DOHH2 (cell line): ENCODE measurements around the gene ARID4B.

ENCODE experiments used
- H3F3A ChIP-seq: fragments of 200-600 bp; sonication (generic), shearing (Covaris generic); 2 replicates; pipeline ENCODE4 v1.6.0; 2016; ENCODE audit warnings: antibody characterized with exemption, mild to moderate bottlenecking; ENCODE audit not compliant: control insufficient read depth, insufficient read depth
- H3K27ac ChIP-seq: fragments of 200-600 bp; sonication (generic); 2 replicates; pipeline ENCODE4 v1.5.1; 2014; ENCODE audit warnings: low read depth, mild to moderate bottlenecking, low read length, moderate library complexity
- H3K27me3 ChIP-seq: fragments of 200-600 bp; sonication (generic); 2 replicates; pipeline ENCODE4 v1.6.1; 2014; ENCODE audit warnings: mild to moderate bottlenecking, low read length, mixed read lengths; ENCODE audit not compliant: control insufficient read depth
- H3K36me3 ChIP-seq: fragments of 200-600 bp; sonication (generic); 2 replicates; pipeline ENCODE4 v1.6.1; 2014; ENCODE audit warnings: mild to moderate bottlenecking, low read length, moderate library complexity, mixed read lengths; ENCODE audit not compliant: control insufficient read depth
- H3K4me1 ChIP-seq: fragments of 200-600 bp; sonication (generic); 2 replicates; pipeline ENCODE4 v1.6.1; 2014; ENCODE audit warnings: mild to moderate bottlenecking, low read length, mixed read lengths; ENCODE audit not compliant: control insufficient read depth
- H3K4me2 ChIP-seq: fragments of 200-600 bp; sonication (generic); 2 replicates; pipeline ENCODE4 v1.6.0; 2014; ENCODE audit warnings: mild to moderate bottlenecking, low read length, moderate library complexity
- H3K4me3 ChIP-seq: fragments of 200-600 bp; sonication (generic); 2 replicates; pipeline ENCODE4 v1.5.1; 2014; ENCODE audit warnings: mild to moderate bottlenecking, low read length, mixed read lengths
- H3K79me2 ChIP-seq: fragments of 200-600 bp; sonication (generic); 2 replicates; pipeline ENCODE4 v1.6.1; 2014; ENCODE audit warnings: mild to moderate bottlenecking, low read length, mixed read lengths; ENCODE audit not compliant: control insufficient read depth
- H3K9me2 ChIP-seq: fragments of 200-600 bp; sonication (generic); replicated peaks from 2 replicates; pipeline ENCODE4 v1.6.1; 2014; ENCODE audit warnings: mild to moderate bottlenecking, low read length, mixed read lengths; ENCODE audit not compliant: control insufficient read depth
- H3K9me3 ChIP-seq: fragments of 200-600 bp; sonication (generic); 2 replicates; pipeline ENCODE4 v1.6.1; 2014; ENCODE audit warnings: antibody characterized with exemption, low read length, mixed read lengths; ENCODE audit not compliant: control insufficient read depth, insufficient read depth
- H4K20me1 ChIP-seq: fragments of 200-600 bp; sonication (generic); 2 replicates; pipeline ENCODE4 v1.6.0; 2014; ENCODE audit warnings: low read depth, mild to moderate bottlenecking, antibody characterized with exemption, low read length, moderate library complexity; ENCODE audit not compliant: control insufficient read depth, insufficient read depth
- CTCF ChIP-seq: fragments of 200-600 bp; sonication (generic); IDR thresholded peaks from one replicate; pipeline ENCODE4 v1.5.1; 2014; ENCODE audit warnings: antibody characterized with exemption, mild to moderate bottlenecking, low read depth, low read length; ENCODE audit not compliant: poor library complexity, severe bottlenecking
- EZH2phosphoT487 ChIP-seq: fragments of 200-600 bp; sonication (generic); IDR thresholded peaks from 2 replicates; pipeline ENCODE4 v1.6.1; 2017; ENCODE audit warnings: borderline replicate concordance, mild to moderate bottlenecking, antibody characterized with exemption, low read length, moderate library complexity, mixed read lengths

Gene ARID4B

DNA sequence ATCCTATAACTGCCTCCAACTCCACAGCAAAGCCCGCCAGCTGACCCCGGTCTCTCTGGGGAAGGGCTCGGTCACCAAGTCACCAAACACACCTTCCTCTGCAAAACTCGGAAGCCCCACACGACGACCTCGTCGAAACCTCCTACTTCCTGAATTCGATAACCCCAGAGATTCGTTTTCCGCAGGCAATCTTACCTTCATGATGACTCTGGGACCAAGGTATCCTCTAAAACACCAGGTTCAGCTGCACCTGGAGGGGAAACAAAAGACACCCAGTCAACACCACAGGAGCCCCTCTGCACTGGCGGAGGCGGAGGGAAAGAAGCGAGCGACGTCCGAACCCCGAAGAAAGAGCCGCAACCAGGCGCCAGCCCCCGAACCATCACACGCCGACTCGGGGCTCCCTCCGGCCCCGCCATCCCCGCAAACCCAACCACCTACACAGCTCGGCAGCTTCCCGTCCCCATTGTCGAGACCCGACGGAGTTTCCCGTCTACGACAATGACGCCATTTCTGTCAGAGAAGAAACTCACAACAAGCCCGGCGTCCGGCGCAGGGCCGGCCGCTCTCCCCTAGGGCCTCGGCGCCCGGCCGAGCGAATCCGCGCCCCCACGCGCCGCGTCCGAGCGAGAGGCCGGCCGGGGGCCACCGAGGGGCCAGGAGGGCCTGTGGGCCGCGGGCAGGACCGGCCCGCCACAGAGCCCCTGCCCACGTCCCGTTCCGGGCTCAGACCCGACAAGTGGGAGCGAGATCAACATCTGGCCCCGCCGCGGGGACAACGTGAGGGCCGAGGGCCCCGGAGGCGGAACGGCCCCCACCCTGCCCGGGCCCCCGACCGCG lies 1.0 kb downstream of the ARID4B start:
- H3K79me2 ChIP-seq = peaks cover 91% of the 10 kb centered on the region
- H3F3A ChIP-seq = peaks cover 17% of the 10 kb centered on the region
- H3K4me3 ChIP-seq = peak overlapping the region; percentile 83
- H3K27me3 ChIP-seq = no peaks in the 10 kb centered on the region
- no peak for TF ChIP-seq CTCF
- TF ChIP-seq EZH2phosphoT487 = no peak
- no peaks in the 10 kb centered on the region for H3K9me3 ChIP-seq
- H3K36me3 ChIP-seq = peaks cover 62% of the 10 kb centered on the region
- peaks cover 42% of the 10 kb centered on the region for H3K4me1 ChIP-seq
- H3K4me2 ChIP-seq = peak overlapping the region; percentile 66
- H4K20me1 ChIP-seq = peaks cover 17% of the 10 kb centered on the region
- H3K27ac ChIP-seq = peak overlapping the region; percentile 57
- no peaks in the 10 kb centered on the region for H3K9me2 ChIP-seq

DNA sequence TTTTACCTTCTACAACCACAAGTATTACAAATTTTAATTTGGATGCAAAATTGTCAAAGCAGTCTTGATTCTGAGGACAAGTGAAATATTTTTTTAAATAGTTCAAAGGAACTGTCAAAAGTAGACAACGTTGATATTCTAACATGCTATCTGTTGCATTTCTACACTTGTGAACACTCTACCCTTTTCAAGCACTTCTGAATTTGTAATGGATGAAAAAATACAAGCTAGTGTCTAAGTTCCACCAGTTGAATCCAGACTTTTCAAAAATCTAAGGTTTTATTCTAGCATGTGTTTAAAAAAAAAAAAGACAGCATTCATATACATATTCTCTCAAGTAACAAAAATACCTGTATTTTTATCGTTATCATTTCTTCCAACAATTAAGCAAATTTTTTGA lies 2.1 kb downstream of the ARID4B start:
- Histone ChIP-seq H3K27me3 (no peaks in the 10 kb centered on the region), H3K4me3 (peak overlapping the region; percentile 83), H3F3A (peaks cover 17% of the 10 kb centered on the region), H3K36me3 (peaks cover 56% of the 10 kb centered on the region), H4K20me1 (peaks cover 18% of the 10 kb centered on the region), H3K79me2 (peaks cover 91% of the 10 kb centered on the region), H3K27ac (peak overlapping the region; percentile 57), H3K4me1 (peaks cover 31% of the 10 kb centered on the region), H3K9me3 (no peaks in the 10 kb centered on the region), H3K9me2 (no peaks in the 10 kb centered on the region), H3K4me2 (peak overlapping the region; percentile 66)
- TF ChIP-seq EZH2phosphoT487 = no peak
- no peak for TF ChIP-seq CTCF

GRCh38 chr1:235325139-235325538 lies 2.8 kb downstream of the ARID4B start:
- TF ChIP-seq EZH2phosphoT487 = no peak
- TF ChIP-seq CTCF = no peak
- H3K9me3 ChIP-seq = no peaks in the 10 kb centered on the region
- peak overlapping the region; percentile 66 for H3K4me2 ChIP-seq
- peaks cover 91% of the 10 kb centered on the region for H3K79me2 ChIP-seq
- peak overlapping the region; percentile 57 for H3K27ac ChIP-seq
- H3K36me3 ChIP-seq = peaks cover 59% of the 10 kb centered on the region
- H3K4me3 ChIP-seq = peak overlapping the region; percentile 83
- H3K4me1 ChIP-seq = peaks cover 24% of the 10 kb centered on the region
- no peaks in the 10 kb centered on the region for H3K9me2 ChIP-seq
- H3F3A ChIP-seq = peaks cover 17% of the 10 kb centered on the region
- H4K20me1 ChIP-seq = peaks cover 19% of the 10 kb centered on the region
- no peaks in the 10 kb centered on the region for H3K27me3 ChIP-seq
